COLO668 (cell line): Measurements from ENCODE around the gene CHURC1.
A peak's percentile ranks its signal among the peaks of the same experiment; 100 is the strongest.
"Not testable (repeated sequence)": the region's sequence is repeated elsewhere in the genome, so short reads cannot be mapped to it uniquely, and the experiment has no call there.

Experiments
- DNase-seq: peaks from one replicate; lab custom pipeline; 2025; ENCODE audit not compliant: unreplicated experiment; lab: John Stamatoyannopoulos, UW

Gene CHURC1

DNA sequence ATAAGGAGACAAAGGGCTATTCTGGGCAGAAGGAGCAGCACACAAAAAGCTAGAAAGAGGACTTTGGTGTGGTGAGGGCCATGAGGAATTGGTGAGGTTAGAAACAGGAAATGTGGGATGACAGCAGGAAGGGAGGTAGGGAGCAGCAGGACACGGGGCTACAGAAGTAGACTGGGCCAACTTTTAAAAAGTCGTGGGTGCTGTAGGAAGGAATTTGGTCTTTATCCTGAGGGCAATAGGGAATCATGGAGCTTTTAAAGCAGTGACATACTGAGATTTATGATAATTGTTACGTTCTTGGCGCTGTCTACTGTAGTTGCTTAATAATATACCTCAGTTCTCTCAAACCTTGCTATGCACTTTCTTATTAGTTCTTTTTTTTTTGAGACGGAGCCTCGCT lies 8.2 kb upstream of the CHURC1 start:
- no peak for DNase-seq

DNA sequence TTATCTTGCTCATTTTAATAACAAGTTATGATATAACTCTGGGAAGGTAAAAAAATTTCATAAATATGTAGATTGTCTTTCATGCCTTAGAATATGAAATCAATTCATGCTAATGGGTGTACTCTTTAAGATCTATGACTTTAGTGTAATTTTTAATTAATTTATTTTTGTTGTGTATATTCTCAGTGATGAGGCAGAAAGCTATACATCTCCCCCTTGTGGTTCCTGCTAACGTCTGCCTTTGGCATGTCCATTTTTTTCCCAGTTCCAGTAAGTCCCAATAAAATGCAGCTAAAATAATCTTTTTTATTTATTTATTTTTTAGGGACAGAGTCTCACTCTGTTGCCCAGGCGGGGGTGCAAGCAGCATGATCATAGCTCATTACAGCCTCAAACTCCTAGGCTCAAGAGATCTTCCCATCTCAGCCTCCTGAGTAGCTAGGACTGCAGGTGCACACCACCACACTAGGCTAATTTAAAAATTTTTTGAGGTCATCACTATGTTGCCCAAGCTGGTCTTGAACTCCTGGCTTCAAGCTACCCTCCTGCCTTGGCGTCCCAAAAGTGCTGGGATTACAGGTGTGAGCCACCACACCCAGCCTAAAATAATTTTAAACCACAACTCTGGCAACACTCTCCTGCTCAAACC lies 3.3 kb upstream of the CHURC1 start:
- peak; percentile 12 for DNase-seq

DNA sequence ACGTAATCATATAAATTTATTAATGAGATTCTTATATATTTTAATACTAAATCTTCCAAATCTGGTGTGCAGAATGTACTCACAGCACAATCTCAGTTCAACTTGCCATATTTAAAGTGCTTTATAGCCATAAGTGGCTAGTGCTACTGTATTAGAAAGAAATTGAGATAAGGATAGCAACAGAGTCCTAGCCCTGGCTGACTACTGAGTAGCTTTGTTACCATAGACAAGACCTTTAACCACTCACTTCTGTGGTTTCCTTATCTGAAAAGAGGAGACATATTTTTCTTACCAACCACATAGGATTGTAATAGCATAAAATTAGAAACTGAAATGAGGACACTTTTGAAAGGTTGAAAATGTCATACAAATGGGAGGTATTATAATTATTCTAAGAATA lies 2.0 kb upstream of the CHURC1 start:
- no peak for DNase-seq

DNA sequence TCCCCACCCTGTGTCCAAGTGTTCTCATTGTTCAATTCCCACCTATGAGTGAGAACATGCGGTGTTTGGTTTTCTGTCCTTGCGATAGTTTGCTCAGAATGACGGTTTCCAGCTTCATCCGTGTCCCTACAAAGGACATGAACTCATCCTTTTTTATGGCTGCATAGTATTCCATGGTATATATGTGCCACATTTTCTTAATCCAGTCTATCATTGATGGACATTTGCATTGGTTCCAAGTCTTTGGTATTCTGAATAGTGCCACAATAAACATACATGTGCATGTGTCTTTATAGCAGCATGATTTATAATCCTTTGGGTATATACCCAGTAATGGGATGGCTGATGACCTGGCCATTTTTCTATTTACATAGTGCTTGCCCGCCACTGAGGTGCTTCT lies 778 bp upstream of the CHURC1 start:
- not testable (repeated sequence) for DNase-seq

DNA sequence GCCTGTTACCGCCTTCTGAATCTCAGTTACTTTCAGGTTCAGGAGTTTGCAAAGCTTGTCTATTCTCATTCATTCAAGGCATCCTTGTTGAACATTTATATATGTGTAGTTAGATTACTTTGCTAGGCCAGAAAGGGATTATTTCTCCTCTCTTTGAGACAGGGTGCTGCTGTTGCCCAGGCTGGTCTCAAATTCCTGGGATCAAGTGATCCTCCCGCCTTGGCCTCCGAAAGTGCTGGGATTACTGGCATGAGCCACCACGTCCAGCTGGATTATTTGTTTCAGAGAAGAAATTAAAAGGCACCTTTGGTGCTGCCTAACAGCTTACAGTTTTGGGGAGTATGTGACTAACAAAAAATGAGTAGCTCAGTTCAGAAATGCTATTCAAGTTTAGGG lies 772 bp downstream of the CHURC1 start:
- no peak for DNase-seq

DNA sequence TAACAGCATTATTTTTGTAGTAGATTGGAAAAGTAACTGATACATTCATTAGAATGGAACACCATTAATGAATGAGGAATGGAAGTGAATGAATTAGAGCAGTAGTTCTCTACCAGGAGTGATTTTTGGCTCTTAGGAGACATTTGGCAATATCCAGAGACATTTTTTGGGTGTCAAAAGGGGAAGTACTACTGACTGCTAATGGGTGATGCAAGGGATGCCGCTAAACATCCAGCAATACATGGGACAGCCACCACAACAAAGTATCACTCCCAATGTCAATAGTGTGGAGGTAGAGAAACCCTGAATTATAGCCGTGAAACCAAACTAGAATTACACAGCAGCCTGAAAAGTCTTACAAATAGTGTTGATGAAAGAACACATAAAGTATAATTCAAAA lies 1.5 kb downstream of the CHURC1 start:
- no peak for DNase-seq

DNA sequence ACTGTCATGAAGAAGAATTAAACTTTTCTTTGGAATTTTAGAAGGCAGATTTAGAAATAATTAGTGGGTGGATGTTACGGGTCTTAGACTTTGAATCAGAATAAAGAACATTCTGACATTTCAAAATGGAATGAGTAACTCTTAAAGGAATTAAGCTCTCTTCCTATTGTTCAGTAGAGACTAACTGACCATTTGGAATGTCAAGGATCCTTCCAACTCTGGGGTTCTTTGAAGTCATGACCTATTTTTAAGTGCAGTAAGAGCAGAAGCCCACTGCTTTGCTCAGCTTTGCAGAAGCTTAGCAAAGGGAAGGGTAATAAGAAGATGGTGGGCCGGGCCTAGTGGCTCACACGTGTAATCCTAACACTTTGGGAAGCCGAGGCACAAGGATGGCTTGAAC lies 4.0 kb downstream of the CHURC1 start:
- no peak for DNase-seq

DNA sequence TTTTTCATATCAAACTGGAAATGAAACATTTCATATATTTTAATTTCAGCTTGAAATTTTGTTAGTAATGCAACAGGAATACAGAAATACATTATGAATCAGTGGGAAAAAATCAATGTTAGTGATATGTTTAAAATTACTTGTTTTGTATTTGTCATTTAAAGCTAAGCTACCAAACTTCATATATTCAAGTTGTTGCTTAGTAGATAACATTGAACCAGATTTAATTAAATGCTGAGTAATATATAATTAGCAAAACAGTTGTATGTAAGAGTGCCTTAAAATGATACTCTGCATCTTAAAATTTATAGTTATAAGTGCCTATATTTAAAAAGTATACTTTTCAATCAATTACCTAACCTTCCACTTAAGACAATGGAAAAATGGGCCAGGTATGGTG lies 5.0 kb downstream of the CHURC1 start:
- DNase-seq, result no peak

DNA sequence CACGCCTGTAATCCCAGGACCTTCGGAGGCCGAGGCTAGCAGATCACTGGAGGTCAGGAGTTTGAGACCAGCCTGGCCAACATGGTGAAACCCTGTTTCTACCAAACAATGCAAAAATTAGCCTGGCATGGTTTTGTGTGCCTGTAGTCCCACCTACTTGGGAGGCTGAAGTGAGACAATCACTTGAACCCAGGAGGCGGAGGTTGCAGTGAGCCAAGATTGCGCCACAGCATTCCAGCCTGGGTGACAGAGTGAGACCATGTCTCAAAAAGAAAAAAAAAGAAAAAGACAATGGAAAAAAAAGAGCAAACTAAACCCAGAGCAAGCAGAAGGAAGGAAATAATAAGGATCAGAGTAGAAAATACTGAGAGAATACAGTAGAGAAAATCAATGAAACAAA lies 5.4 kb downstream of the CHURC1 start:
- DNase-seq, result no peak

DNA sequence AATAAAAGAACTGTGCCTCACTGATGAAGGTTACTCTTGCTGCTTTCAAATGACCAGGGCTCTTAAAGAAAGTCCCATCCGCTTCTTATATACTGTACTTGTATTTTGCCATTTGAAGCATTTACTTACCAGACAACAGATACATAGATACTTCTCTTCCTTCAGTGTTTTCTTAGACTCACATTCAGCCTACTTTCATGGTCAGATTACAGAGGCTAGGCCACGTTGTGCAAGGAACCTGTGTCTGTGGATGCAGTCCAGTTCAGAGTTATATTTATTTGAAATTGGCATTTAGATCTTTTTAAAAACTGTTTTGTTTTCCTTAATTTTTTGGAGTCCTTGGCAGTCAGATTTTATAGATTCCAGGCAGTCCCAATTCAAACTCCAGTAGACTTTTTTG lies 6.2 kb downstream of the CHURC1 start:
- no peak for DNase-seq

DNA sequence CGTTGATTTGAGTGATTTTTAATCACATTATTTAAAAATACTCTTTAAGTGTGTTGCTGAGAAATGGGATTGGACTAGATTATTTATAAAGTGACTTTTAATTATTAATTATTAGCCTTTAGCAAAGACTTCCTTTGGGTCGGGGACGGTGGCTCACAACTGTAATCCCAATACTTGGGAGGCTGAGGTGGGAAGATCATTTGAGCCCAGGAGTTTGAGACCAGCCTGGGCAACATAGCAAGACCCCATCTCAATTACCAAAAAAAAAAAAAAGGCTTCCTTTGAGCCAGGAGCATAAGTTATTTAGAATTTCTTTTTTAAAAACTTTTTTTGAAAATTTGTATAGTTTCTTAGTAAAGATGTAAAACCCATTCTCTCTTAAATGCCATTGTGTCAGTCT lies 8.8 kb downstream of the CHURC1 start:
- no peak for DNase-seq

DNA sequence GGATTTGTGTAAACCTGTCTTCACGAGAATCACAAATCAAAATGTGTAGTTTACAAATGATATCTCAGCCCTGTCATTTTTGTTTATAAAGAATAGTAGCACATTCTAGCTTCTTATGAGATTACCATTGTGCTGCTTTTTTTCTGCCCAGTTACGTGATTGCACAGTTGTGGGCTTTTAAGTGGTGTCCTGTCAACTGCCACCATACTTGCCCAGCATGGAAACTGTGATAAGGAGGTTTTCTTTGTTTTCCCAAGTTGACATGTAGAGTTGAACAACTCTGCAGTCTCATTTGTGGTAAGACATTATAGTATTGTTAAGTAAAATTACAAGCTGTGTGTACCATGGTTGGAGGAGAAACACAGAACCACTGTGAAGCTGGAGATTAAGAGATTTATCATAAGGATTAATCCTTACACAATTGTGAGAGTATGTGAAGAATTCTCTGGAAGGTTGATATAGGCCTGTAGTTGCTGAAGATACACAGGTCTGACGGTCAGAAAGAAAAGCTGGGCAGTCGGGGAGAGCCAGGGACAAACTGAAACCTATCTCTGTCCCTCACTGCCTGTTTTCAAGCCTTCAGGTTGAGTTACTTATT lies 12.2 kb downstream of the CHURC1 start:
- DNase-seq, result no peak

DNA sequence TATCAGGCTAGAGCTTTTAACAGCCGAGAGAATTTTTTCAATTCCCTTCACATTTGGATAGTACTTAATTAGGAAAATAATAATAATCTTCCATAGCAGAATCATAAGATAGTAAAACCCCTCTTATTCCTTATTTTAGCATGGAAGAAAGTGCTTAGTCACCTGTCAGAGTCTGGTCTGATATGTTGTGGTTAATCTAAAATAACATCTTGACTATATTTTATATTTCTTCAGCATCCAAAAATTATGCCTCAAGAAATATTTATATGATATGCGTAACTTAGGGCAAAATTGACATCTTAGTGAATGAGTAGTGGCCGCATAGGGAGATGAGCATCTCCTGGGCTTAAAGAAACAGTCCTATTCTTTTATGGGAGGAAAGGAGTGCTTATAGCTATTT lies 12.8 kb downstream of the CHURC1 start:
- no peak for DNase-seq

DNA sequence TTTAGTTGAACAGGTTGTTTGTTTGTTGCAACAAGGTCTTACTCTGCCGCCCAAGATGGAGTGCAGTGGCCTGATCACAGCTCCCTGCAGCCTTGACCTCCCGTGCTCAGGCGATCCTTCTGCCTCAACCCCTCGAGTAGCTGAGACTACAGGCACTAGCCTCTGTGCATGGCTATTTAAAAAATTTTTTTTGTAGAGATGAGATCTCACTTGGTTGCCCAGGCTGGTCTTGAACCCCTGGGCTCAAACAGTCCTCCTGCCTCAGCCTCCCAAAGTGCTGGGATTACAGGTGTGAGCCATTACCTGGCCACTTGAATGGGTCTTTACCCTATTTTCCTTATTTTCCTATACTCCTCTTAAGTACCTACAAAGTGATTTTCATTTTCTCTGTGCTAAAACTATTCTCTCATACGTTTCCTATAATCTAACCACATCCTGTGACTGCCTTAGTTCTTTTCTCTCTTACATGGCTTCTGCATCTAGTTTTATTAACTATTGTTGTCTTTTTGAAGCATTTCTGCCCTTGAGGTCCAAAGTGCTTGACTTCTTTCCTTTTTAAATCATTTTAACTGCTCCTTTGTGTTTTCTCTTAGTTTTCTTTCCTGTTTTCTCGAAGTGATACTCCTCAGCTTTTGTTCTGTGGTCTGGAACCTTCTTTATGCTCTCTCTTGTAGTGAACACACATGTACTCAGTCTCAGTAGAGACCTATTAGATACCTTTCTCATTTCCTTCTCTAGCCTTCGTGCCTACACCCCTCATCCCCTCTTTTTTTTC lies 14.2 kb downstream of the CHURC1 start:
- no peak for DNase-seq

DNA sequence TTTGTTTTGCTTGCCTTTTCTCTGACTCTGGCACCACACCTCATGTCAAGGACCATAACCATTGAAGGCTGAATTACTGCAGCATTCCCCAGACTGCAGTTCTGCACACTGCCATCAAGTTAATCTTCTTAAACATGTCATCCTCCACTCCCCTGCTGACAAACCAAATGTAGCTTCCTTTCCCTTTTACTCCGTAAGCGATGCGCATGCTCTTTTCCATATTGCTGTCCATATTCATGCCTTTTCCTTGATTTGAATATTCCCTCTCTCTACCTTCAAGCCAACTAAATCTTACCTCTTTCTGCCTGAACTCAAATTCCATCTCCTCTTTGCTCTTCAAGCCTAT lies 14.7 kb downstream of the CHURC1 start:
- no peak for DNase-seq

DNA sequence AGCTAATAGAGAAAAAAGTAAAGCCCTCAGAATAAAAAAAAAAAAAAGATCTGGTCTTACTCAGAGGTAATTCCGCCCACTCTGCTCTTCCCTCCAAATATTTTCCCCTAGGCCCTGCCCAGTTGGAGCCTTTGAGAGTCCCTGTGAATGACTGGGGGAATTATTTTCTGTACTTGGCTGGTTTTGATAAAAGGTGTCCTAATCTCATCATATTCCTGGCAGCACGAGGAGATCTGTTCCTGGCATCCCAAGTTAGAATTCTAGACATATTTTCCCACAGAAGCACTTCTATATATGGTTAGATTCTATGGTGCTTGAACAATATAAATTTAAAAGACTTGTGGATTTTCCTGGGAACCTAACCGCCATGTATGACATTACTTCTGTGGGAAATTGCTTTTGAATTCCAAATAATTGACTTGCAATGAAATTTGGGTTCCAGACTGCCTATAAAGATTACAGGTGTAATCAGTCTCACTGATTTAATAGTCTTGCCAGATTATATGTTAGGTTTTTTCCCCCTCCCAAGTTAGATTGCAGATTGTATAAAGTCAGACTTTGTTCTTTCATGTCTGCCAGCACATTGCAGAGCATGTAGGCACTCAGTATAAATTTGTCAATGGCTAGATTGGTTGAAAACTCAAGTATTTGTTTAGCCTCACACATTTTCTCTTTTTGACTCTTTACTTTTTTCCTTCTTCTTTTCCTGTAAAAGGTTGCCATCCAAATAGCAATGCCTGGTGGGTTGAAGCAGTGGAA lies 16.0 kb downstream of the CHURC1 start:
- no peak for DNase-seq

DNA sequence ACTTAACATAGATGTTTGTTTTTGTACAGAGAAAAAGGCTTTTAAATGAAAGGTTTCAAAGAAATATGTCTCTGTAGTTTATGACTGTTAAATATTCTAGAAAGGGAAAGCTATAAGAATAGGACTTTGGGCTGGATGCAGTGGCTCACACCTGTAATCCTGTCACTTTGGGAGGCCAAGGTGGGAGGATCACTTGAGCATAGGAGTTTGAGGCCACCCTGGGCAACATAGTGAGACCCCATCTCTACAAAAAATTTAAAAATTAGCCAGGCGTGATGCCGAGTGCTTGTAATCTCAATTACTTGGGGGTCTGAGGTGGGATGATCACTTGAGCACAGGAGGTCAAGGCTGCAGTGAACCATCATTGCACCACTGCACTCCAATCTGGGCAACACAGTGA lies 16.9 kb downstream of the CHURC1 start:
- DNase-seq, result no peak

DNA sequence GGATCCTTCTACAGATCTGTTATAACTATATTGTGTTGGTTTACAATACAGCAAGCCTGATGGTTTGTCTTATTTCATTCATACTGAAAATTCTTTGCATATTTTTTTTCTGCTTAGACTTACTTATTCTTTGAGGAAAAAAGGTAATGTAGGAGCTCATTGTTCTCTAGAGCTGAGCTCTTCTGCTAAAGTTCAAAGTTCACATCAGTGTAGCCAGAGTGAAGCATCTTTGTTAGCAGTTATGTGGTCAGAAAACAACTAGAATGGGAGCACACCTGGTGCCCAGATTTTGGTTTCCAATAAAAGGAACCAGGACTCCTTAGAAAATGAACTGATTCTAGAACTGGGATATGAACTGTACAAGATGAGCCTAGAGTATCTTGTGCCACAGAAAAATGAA lies 18.0 kb downstream of the CHURC1 start:
- no peak for DNase-seq

DNA sequence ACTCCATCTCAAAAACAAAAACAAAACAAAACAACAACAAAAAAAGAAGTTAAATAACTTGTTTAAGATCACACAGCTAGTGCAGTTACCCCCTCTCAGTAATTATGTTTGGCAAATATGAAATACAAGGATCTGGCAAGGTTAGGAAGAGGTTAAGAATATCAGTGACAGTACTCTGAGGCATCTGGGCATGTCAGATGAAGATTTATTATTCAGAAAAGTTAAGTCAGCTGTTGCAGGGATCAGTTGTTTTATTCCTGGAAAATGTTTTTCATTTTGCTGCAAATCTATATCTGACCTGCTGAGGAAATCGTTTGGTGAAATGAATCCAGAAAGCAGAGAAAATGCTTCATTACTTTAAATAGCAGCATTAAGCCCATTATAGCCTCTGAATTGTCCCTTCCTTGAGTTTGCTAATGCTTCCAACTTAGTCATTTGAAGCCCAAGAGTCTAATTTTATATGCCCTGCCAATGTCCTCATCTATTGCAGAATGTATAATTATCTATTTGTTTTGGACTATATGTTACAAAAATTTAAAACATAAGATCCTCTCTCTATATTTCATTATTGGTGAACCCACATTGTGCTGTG lies 20.2 kb downstream of the CHURC1 start:
- no peak for DNase-seq

DNA sequence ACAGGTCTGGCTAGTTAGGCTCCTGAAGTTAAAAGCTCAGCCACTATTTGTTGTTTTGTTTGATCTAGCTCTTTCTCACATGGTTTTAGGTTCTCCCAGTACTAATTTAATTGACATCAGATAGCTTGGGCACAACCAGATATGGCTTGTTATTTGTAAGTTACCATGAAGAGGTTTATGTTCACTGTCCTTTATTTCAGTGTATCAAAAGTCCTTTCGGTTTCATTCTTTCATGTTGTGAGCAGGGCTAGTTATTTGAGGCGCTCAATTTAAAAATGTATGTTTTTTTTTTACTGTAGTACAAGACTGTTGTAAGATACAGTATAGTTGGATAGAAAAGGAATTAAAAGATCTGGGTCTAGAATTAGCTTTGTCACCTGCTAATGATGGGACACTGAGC lies 21.3 kb downstream of the CHURC1 start:
- DNase-seq, result no peak

DNA sequence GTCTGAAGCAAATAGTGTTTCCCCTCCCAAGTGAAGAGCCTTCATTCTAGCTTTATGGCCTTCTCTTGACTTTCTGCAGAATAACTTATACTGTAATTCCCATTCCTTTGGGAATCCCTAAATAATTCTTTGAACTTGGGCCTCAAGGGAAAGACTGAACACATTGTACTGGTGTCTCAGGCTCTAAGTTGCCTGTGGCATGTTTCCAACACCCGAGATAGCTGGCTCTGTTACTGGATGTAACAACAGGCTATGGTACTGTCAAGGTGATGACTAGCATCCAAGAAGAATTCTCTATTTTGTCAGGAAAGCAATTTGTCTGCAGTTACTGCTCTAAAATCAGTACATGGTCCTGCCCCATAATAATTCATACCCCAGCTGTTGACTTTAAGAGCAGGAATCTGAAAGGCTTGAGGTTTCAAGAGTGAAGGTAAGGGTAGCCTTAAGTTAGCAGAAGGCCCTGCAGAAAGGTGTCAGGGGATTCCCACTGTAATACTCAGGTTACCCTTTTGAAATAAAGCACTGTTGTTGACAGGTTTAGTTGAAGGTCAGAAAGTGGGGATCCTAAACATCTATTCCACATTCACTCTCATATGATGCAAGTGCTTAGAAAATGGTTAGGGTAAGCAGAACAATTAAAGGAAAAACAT lies 23.0 kb downstream of the CHURC1 start:
- no peak for DNase-seq
